ENCODE measurements around the gene MPP1. TPM values are rescaled to one million over a fixed set of nuclear protein-coding genes. Genes with fewer than 3 reads are reported as not detected.

Gene MPP1
- total and polyA plus RNA-seq, 9 of the 15 experiments (the other 6 are each of a cell fraction or from before 2014, with no cell fraction given), result 227 to 395 (median 283) TPM

- TF ChIP-seq MITF (IDR thresholded peaks at IDR 0.05) (no peak), XRCC3 (IDR thresholded peaks at IDR 0.05) (no peak), FOXP1 (CRISPR knock-in tag; IDR thresholded peaks at IDR 0.05) (no peak), E2F4 (CRISPR knock-in tag; IDR thresholded peaks at IDR 0.05; ENCODE audit: low read depth) (no peak), KLF6 (CRISPR knock-in tag; IDR thresholded peaks at IDR 0.05; ENCODE audit: borderline replicate concordance) (no peak), ZNF384 (IDR thresholded peaks at IDR 0.05; ENCODE audit: low read depth, low read length) (no peak), ZNF707 (CRISPR knock-in tag; conservative IDR thresholded peaks at IDR 0.05) (no peak), ZKSCAN3 (CRISPR knock-in tag; IDR thresholded peaks at IDR 0.05) (no peak), RBM14 (IDR thresholded peaks at IDR 0.05; ENCODE audit: borderline replicate concordance, insufficient read depth, low read depth, low read length) (no peak), ZNF77 (CRISPR knock-in tag; IDR thresholded peaks at IDR 0.05) (no peak), HDAC2 (IDR thresholded peaks at IDR 0.05) (peak; percentile 26; the same call in 1 of the 2 replicates), HOMEZ (CRISPR knock-in tag; IDR thresholded peaks at IDR 0.05) (no peak), ZNF311 (CRISPR knock-in tag; IDR thresholded peaks at IDR 0.05) (no peak), ATF7 (IDR thresholded peaks at IDR 0.05) (peak; percentile 28; the same call in 1 of the 2 replicates), ZNF76 (CRISPR knock-in tag; IDR thresholded peaks at IDR 0.05; ENCODE audit: borderline replicate concordance) (no peak), BDP1 (IDR thresholded peaks at IDR 0.05; ENCODE audit: insufficient read depth, insufficient read length) (no peak), E2F3 (CRISPR knock-in tag; IDR thresholded peaks at IDR 0.05) (no peak), THRA (IDR thresholded peaks at IDR 0.05) (no peak; the same call in 1 of the 2 replicates), BRCA1 (IDR thresholded peaks at IDR 0.05) (no peak), BRCA1 (CRISPR knock-in tag; IDR thresholded peaks at IDR 0.05) (no peak), ZNF717 (CRISPR knock-in tag; IDR thresholded peaks at IDR 0.05) (no peak), ZNF778 (CRISPR knock-in tag; IDR thresholded peaks at IDR 0.05) (no peak), HMBOX1 (IDR thresholded peaks at IDR 0.05) (peak; percentile 35; the same call in 1 of the 2 replicates), TAF15 (IDR thresholded peaks at IDR 0.05; ENCODE audit: low read depth, low read length) (no peak)
These were observed 13.9 kb upstream of the MPP1 start (continued) for GRCh38 chrX:154818916-154819770.
